Activated naive CD8-positive, alpha-beta T cell treated with anti-CD3 and anti-CD28 coated beads, Interleukin-2, amount 10 ng/mL, durations not matched to agents 7 days and 5 days (primary cell): ENCODE data around the gene FOXF1. TPM values are rescaled to one million over a fixed set of nuclear protein-coding genes. Genes with fewer than 3 reads are reported as not detected.

Source experiments
- ATAC-seq: fragments of 150-1000 bp; cut with Tn5 transposase; one replicate; pipeline ENCODE4 v1.10.0; 2021; ENCODE audit warnings: low read depth, moderate library complexity
- POLR2A ChIA-PET: fragments of 350-600 bp; sonication (Branson Sonifier 250); formaldehyde crosslinking; loops from one replicate; lab custom pipeline; 2021; ENCODE audit warnings: antibody characterized with exemption; lab: Charles Lee
- DNase-seq: peaks from one replicate; pipeline ENCODE4 v3.0.0; 2021
- H3K27ac Mint-ChIP-seq: one replicate; pipeline ENCODE4 v1.8.0; 2022; ENCODE audit warnings: mild to moderate bottlenecking, mixed read lengths
- H3K27me3 Mint-ChIP-seq: one replicate; pipeline ENCODE4 v1.8.0; 2022; ENCODE audit warnings: mild to moderate bottlenecking, moderate library complexity, mixed read lengths
- H3K36me3 Mint-ChIP-seq: one replicate; pipeline ENCODE4 v1.8.0; 2021; ENCODE audit warnings: mild to moderate bottlenecking, mixed read lengths
- H3K4me1 Mint-ChIP-seq: one replicate; pipeline ENCODE4 v1.8.0; 2021; ENCODE audit warnings: mixed read lengths
- H3K4me3 Mint-ChIP-seq: one replicate; pipeline ENCODE4 v1.8.0; 2022; ENCODE audit warnings: mild to moderate bottlenecking, moderate library complexity, mixed read lengths
- H3K9me3 Mint-ChIP-seq: one replicate; pipeline ENCODE4 v1.8.0; 2021; ENCODE audit warnings: mixed read lengths
- total RNA-seq, 2 experiments: library from RNA; stranded (reverse); gene quantifications; one replicate each; pipeline ENCODE4 v1.2.3, GENCODE V29; 2021

The FOXF1 gene
- total RNA-seq, 2 experiments from 2014 or later = not detected

- no peaks in the 10 kb centered on the region for H3K9me3 Mint-ChIP-seq
- DNase-seq (no peak), ATAC-seq (no peak)
- no peaks in the 10 kb centered on the region for H3K4me1 Mint-ChIP-seq
- no peak overlapping the region for H3K4me3 Mint-ChIP-seq
- POLR2A ChIA-PET = no interaction called here
- no peaks in the 10 kb centered on the region for H3K36me3 Mint-ChIP-seq
- no peak overlapping the region for H3K27ac Mint-ChIP-seq
- H3K27me3 Mint-ChIP-seq = no peaks in the 10 kb centered on the region
These were observed 22.7 kb downstream of the FOXF1 start for GRCh38 chr16:86533076-86533475.

DNA sequence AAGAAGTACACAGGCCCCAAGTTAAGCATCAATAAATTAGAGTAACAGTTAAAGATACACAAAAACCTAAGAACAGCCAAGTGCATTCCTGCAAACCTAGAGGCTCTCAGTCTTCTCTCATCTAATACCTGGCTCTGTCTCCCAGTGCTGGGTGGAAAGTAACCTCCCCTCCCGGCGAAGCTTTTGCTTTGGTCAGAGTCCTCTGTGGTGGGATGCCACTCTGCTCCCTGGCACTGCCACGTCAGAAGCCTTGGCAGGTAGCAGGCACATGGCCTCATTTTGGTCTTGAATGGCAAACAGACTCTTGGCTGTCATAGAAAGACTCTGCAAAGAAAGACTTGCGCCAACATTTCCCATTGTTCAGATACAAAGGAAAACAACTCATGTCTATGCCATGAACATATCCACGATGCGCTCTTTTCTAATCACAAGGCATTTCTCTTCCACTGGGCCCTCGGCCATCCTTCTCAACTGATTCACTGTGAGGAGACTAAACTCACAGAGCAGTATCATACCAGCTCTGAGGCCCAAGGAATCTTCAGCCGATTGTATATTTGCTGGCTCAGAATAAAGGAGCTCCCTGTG is 23.5 kb downstream of the FOXF1 start:
- POLR2A ChIA-PET = no interaction called here
- Mint-ChIP-seq H3K27me3 (no peaks in the 10 kb centered on the region), H3K4me3 (no peak overlapping the region), H3K9me3 (no peaks in the 10 kb centered on the region), H3K4me1 (no peaks in the 10 kb centered on the region), H3K27ac (no peak overlapping the region), H3K36me3 (no peaks in the 10 kb centered on the region)
- ATAC-seq (no peak), DNase-seq (no peak)

GRCh38 chr16:86534779-86535615 is 24.7 kb downstream of the FOXF1 start:
- no peak for ATAC-seq
- POLR2A ChIA-PET = no interaction called here
- no peaks in the 10 kb centered on the region for H3K4me1 Mint-ChIP-seq

GRCh38 chr16:86536621-86537020 is 26.3 kb downstream of the FOXF1 start:
- Mint-ChIP-seq H3K36me3 (no peaks in the 10 kb centered on the region), H3K4me1 (no peaks in the 10 kb centered on the region), H3K4me3 (no peak overlapping the region), H3K27me3 (no peaks in the 10 kb centered on the region), H3K9me3 (no peaks in the 10 kb centered on the region), H3K27ac (no peak overlapping the region)
- no peak for ATAC-seq
- POLR2A ChIA-PET = no interaction called here
- no peak for DNase-seq

More at GRCh38 chr16:86534779-86535615, 24.7 kb downstream of the FOXF1 start:
- DNase-seq = no peak
- Mint-ChIP-seq H3K36me3 (no peaks in the 10 kb centered on the region), H3K27me3 (no peaks in the 10 kb centered on the region), H3K27ac (no peak overlapping the region), H3K9me3 (no peaks in the 10 kb centered on the region), H3K4me3 (no peak overlapping the region)

- Mint-ChIP-seq H3K27ac (no peak overlapping the region), H3K9me3 (no peaks in the 10 kb centered on the region), H3K4me1 (no peaks in the 10 kb centered on the region), H3K36me3 (no peaks in the 10 kb centered on the region), H3K4me3 (no peak overlapping the region), H3K27me3 (no peaks in the 10 kb centered on the region)
- POLR2A ChIA-PET = no interaction called here
- DNase-seq (no peak), ATAC-seq (no peak)
These were observed 27.2 kb downstream of the FOXF1 start for GRCh38 chr16:86537486-86537885.

GRCh38 chr16:86538196-86538780 is 28.0 kb downstream of the FOXF1 start:
- Mint-ChIP-seq H3K4me3 (no peak overlapping the region), H3K9me3 (no peaks in the 10 kb centered on the region), H3K27ac (no peak overlapping the region), H3K36me3 (no peaks in the 10 kb centered on the region), H3K4me1 (no peaks in the 10 kb centered on the region), H3K27me3 (no peaks in the 10 kb centered on the region)
- POLR2A ChIA-PET = no interaction called here
- no peak for ATAC-seq
- DNase-seq = no peak

- Mint-ChIP-seq H3K4me1 (no peaks in the 10 kb centered on the region), H3K27me3 (no peaks in the 10 kb centered on the region), H3K36me3 (peaks cover 6% of the 10 kb centered on the region), H3K27ac (no peak overlapping the region), H3K9me3 (no peaks in the 10 kb centered on the region), H3K4me3 (no peak overlapping the region)
- POLR2A ChIA-PET = no interaction called here
- no peak for DNase-seq
- no peak for ATAC-seq
These were observed 30.6 kb downstream of the FOXF1 start for GRCh38 chr16:86540894-86541293.

GRCh38 chr16:86541560-86541959 is 31.2 kb downstream of the FOXF1 start:
- no peak overlapping the region for H3K27ac Mint-ChIP-seq
- peaks cover 7% of the 10 kb centered on the region for H3K36me3 Mint-ChIP-seq
- no peaks in the 10 kb centered on the region for H3K9me3 Mint-ChIP-seq
- DNase-seq = no peak
- POLR2A ChIA-PET = no interaction called here
- H3K4me1 Mint-ChIP-seq = no peaks in the 10 kb centered on the region
- ATAC-seq = no peak
- H3K27me3 Mint-ChIP-seq = no peaks in the 10 kb centered on the region
- H3K4me3 Mint-ChIP-seq = no peak overlapping the region

DNA sequence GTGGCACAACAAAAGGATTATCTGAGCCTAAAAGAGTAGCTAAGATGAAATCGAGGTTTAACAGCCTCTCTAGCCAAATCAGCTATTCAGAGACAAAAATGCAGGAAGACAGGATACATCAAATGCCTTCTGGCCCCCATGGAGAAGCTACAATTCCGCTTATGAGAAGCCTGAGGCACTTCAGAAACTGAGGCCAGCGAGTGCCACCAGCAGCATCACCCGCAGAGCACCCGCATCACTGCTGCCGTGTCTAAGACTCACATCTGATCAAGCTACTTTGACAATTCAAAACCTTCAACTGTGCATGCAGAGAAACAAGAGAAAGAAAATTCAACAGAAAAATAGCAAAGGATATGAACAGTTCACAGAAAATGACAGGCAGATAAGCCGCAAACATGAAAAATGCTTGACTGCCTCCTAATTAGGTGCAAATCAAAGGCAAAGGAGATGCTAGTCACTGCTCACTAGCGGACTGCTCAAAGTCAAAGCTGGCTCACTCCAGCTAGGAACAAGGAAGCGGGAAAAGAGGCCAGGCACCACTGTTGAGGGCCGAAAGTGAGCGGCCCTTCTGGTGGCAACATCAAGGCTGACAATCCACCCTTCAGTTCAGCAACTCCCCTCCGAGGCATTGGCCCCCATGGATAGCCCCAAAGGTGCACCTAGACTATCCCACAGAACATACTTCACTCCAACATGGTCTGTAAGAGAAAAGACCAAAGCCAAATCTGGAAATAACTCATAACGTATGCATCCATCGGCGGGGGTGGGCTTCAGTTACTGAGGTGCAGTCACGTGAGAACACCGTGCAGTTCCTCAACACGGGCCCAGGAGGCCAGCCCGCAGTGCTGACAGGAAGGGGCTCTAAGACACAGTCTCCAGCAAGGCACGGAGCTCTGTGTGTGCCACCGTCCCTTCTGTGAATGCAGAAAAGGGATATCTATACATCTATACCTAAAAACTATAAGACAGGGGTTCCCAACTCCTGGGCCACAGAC is 32.7 kb downstream of the FOXF1 start:
- Mint-ChIP-seq H3K36me3 (peaks cover 8% of the 10 kb centered on the region), H3K4me1 (no peaks in the 10 kb centered on the region), H3K27me3 (no peaks in the 10 kb centered on the region)

GRCh38 chr16:86545481-86545880 is 35.2 kb downstream of the FOXF1 start:
- no peak for DNase-seq
- POLR2A ChIA-PET = no interaction called here
- Mint-ChIP-seq H3K27ac (no peak overlapping the region), H3K4me1 (peaks cover 2% of the 10 kb centered on the region), H3K4me3 (no peak overlapping the region), H3K36me3 (peaks cover 8% of the 10 kb centered on the region), H3K9me3 (no peaks in the 10 kb centered on the region), H3K27me3 (no peaks in the 10 kb centered on the region)
- no peak for ATAC-seq

More for the DNA sequence above, 32.7 kb downstream of the FOXF1 start:
- DNase-seq (no peak), ATAC-seq (no peak)
- no peak overlapping the region for H3K4me3 Mint-ChIP-seq
- POLR2A ChIA-PET = no interaction called here
- H3K27ac Mint-ChIP-seq = no peak overlapping the region
- H3K9me3 Mint-ChIP-seq = no peaks in the 10 kb centered on the region

DNA sequence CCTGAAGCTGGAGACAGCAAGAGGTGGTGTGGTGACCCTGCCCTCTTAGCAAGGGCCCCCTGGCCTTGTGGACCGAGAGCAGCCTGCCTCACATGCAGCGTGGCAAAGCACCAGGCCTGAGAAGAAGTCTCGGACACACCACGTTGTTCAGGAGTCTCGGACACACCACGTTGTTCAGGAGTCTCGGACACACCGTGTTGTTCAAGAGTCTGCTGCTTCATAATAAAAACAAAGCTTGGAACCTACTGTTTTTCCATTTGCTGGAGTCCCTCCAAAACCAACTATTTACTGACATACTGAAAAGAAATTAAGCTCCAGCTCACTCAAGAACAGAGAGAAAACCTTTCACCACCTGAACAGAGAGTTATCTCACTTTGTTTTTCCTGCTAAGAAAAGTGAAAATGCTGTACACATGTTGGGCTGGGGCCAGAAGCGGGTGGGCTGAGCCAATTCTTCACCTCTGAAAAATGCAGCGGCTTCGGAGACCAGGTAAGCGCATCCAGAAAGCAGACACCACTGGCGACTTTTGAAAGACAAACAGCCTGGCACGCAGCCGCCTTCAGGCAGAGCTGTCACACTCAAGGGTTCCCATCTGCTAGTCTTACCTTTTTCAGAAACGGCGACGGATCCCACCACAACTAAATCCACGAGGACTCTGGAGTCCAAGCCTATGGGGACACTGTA is 35.8 kb downstream of the FOXF1 start:
- Mint-ChIP-seq H3K27ac (no peak overlapping the region), H3K4me1 (peaks cover 2% of the 10 kb centered on the region), H3K27me3 (no peaks in the 10 kb centered on the region), H3K4me3 (no peak overlapping the region), H3K9me3 (no peaks in the 10 kb centered on the region), H3K36me3 (peaks cover 8% of the 10 kb centered on the region)
- no peak for ATAC-seq
- no peak for DNase-seq
- POLR2A ChIA-PET = no interaction called here

GRCh38 chr16:86546638-86547013 is 36.3 kb downstream of the FOXF1 start:
- H3K4me3 Mint-ChIP-seq = no peak overlapping the region
- no peak overlapping the region for H3K27ac Mint-ChIP-seq
- peaks cover 8% of the 10 kb centered on the region for H3K36me3 Mint-ChIP-seq
- H3K9me3 Mint-ChIP-seq = no peaks in the 10 kb centered on the region
- ATAC-seq (no peak), DNase-seq (no peak)
- peaks cover 2% of the 10 kb centered on the region for H3K4me1 Mint-ChIP-seq
- no peaks in the 10 kb centered on the region for H3K27me3 Mint-ChIP-seq
- POLR2A ChIA-PET = no interaction called here

DNA sequence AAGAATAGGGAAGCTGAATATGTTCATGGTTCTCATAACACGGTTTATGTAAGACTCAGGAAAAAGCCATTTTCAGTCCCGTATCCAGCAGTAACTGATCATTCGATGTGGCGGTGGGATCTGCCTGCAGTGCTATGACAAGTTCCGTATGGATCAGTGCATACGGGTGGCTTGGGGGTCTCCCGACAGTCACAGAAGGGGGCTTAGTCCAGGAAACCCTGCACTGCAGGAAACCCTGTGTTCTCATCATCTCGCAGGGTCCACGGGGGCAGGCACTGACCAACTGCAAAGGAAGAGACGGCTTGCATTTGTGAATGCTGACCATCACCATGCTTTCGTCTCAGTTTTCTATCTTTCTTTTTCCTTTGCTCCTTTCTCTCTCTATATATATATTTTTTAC is 37.0 kb downstream of the FOXF1 start:
- Mint-ChIP-seq H3K27me3 (no peaks in the 10 kb centered on the region), H3K9me3 (no peaks in the 10 kb centered on the region), H3K27ac (no peak overlapping the region), H3K4me3 (no peak overlapping the region), H3K4me1 (peaks cover 3% of the 10 kb centered on the region), H3K36me3 (peaks cover 8% of the 10 kb centered on the region)
- DNase-seq (no peak), ATAC-seq (no peak)
- POLR2A ChIA-PET = no interaction called here
